Measurements from ENCODE around the gene CENPE. TPM values are rescaled to one million over a fixed set of nuclear protein-coding genes. Genes with fewer than 3 reads are reported as not detected.
A peak's percentile ranks its signal among the peaks of the same experiment; 100 is the strongest.

The CENPE gene
- total RNA-seq, 1 donor = 13.0 TPM

DNA sequence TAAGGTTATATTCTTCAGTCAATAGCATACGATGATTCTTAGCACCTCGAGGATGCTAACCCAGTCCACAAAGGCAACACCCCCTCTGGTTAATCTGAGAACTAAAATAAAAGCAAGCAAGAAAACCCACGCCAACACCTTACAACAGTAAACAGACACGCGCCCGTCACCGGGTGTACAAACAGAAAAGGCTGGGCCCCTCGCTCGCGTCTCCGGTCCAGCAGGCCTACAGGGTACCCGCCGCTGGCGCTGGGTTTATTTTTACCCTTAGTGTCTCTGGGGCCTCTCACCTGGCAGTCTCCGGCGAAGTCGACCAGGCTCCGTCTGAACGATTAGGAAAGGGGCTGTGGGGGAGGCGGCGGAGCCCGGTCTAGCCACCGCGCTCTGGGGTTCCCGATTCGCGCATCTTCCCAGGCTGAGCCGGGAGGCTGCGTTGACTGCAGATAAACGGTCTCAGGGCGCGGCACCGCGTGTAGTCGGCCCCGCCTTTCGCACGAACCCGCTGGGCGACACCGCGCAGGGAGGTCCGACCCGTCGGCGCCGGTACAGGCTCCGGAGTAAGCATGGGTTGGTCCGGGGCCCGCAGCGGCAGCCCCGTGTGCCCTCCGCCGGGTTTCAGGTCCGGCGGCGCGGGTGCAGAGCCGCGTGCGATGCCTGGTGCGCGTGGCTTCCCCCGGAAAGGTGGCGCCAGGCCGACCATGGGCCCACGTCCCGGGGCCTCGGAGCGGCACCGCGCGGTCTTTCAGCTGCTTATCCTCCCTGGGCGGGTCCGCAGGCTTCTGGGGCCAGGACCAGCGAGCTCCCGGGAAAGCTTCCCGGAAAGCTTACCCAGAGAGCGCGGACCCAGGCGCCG is 122.0 kb downstream of the CENPE start:
- Histone ChIP-seq H3K79me2 (ENCODE audit: insufficient read depth, low read length) (peaks cover 37% of the 10 kb centered on the region), H3K9me3 (ENCODE audit: low read depth, low read length) (no peaks in the 10 kb centered on the region), H3K27me3 (ENCODE audit: insufficient read depth, low read length) (no peaks in the 10 kb centered on the region), H3K36me3 (ENCODE audit: insufficient read depth, low read length) (peaks cover 4% of the 10 kb centered on the region), H4K20me1 (ENCODE audit: insufficient read depth, low read length) (no peaks in the 10 kb centered on the region), H3K4me3 (ENCODE audit: insufficient read depth, low read length) (peak overlapping the region; percentile 84), H3K4me2 (ENCODE audit: insufficient read depth, low read length) (peak overlapping the region; percentile 86), H3K27ac (ENCODE audit: low read depth, low read length) (peak overlapping the region; percentile 66), H2AFZ (ENCODE audit: low read length) (peak overlapping the region; percentile 87), H3K4me1 (ENCODE audit: insufficient read depth, low read length) (peaks cover 10% of the 10 kb centered on the region)
- peak; percentile 97 for DNase-seq (ENCODE audit: insufficient read length, low spot score, missing footprints)
- TF ChIP-seq, protein P1, sequence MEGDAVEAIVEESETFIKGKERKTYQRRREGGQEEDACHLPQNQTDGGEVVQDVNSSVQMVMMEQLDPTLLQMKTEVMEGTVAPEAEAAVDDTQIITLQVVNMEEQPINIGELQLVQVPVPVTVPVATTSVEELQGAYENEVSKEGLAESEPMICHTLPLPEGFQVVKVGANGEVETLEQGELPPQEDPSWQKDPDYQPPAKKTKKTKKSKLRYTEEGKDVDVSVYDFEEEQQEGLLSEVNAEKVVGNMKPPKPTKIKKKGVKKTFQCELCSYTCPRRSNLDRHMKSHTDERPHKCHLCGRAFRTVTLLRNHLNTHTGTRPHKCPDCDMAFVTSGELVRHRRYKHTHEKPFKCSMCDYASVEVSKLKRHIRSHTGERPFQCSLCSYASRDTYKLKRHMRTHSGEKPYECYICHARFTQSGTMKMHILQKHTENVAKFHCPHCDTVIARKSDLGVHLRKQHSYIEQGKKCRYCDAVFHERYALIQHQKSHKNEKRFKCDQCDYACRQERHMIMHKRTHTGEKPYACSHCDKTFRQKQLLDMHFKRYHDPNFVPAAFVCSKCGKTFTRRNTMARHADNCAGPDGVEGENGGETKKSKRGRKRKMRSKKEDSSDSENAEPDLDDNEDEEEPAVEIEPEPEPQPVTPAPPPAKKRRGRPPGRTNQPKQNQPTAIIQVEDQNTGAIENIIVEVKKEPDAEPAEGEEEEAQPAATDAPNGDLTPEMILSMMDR (IDR thresholded peaks at IDR 0.05; ENCODE audit: extremely low read depth, low read depth, low read length) = no peak

DNA sequence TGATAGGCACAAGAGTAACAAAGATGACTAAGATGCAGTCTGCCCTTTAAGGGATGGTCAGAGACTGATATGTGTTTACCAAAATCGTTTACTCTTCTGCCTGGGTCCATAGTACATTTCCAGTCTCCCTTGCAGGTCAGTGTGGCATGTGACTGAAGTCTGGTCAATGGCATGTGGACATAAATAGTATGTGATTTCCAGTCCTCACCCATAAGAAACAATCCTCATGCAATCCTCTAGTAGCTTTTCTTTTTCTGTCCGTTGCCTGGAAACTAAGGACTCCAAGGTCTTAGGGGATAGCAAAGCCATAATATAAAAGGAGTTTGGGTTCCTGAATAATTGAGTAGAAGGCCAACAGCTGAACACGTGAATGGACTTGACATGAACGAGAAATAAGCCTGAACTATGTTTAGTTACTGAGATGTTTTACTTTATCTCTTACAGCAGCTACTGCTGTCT is 122.7 kb downstream of the CENPE start:
- peak overlapping the region; percentile 87 for H2AFZ ChIP-seq (ENCODE audit: low read length)
- no peaks in the 10 kb centered on the region for H3K9me3 ChIP-seq (ENCODE audit: low read depth, low read length)
- H3K4me3 ChIP-seq (ENCODE audit: insufficient read depth, low read length) = peak overlapping the region; percentile 84
- peak; percentile 79 for DNase-seq (ENCODE audit: insufficient read length, low spot score, missing footprints)
- H4K20me1 ChIP-seq (ENCODE audit: insufficient read depth, low read length) = no peaks in the 10 kb centered on the region
- TF ChIP-seq, protein P1 (IDR thresholded peaks at IDR 0.05; ENCODE audit: extremely low read depth, low read depth, low read length) = no peak
- H3K27me3 ChIP-seq (ENCODE audit: insufficient read depth, low read length) = no peaks in the 10 kb centered on the region
- peaks cover 10% of the 10 kb centered on the region for H3K4me1 ChIP-seq (ENCODE audit: insufficient read depth, low read length)
- peaks cover 37% of the 10 kb centered on the region for H3K79me2 ChIP-seq (ENCODE audit: insufficient read depth, low read length)
- peak overlapping the region; percentile 86 for H3K4me2 ChIP-seq (ENCODE audit: insufficient read depth, low read length)
- H3K36me3 ChIP-seq (ENCODE audit: insufficient read depth, low read length) = peaks cover 4% of the 10 kb centered on the region
- H3K27ac ChIP-seq (ENCODE audit: low read depth, low read length) = peak overlapping the region; percentile 66

DNA sequence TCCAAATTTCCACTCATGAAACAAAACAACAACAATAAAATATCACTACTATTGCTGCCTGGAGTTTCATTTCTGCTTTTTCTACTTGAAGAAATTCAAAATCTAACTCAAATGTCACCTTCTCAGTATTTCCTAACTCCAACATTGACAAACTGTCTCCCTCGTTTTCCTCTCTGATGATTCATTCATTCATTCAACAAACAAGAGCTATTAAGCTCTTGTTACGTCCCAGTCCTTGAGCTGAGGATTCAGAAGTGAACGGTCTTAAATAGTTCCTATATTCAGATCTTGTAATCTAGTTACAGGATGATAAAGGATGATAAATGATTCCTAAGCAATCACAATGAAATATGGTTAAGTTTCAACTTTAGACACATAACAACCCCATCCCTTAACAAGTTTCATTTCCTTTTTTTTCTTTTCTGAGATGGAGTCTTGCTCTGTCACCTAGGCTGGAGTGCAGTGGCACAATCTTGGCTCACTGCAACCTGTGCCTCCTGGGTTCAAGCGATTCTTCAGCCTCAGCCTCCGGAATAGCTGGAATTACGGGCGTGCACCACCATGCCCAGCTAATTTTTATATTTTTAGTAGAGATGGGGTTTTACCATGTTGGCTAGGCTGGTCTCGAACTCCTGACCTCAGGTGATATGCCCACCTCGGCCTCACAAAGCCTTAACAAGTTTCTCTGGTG is 123.3 kb downstream of the CENPE start:
- Histone ChIP-seq H2AFZ (ENCODE audit: low read length) (no peak overlapping the region), H3K79me2 (ENCODE audit: insufficient read depth, low read length) (peaks cover 37% of the 10 kb centered on the region), H3K4me2 (ENCODE audit: insufficient read depth, low read length) (peak overlapping the region; percentile 86), H3K36me3 (ENCODE audit: insufficient read depth, low read length) (peaks cover 4% of the 10 kb centered on the region), H3K9me3 (ENCODE audit: low read depth, low read length) (no peaks in the 10 kb centered on the region), H4K20me1 (ENCODE audit: insufficient read depth, low read length) (no peaks in the 10 kb centered on the region), H3K4me3 (ENCODE audit: insufficient read depth, low read length) (peak overlapping the region; percentile 84), H3K27ac (ENCODE audit: low read depth, low read length) (no peak overlapping the region), H3K27me3 (ENCODE audit: insufficient read depth, low read length) (no peaks in the 10 kb centered on the region), H3K4me1 (ENCODE audit: insufficient read depth, low read length) (peaks cover 10% of the 10 kb centered on the region)
- no peak for DNase-seq (ENCODE audit: insufficient read length, low spot score, missing footprints)
- TF ChIP-seq, protein P1 (IDR thresholded peaks at IDR 0.05; ENCODE audit: extremely low read depth, low read depth, low read length) = no peak
